Measurements from ENCODE around the gene CLCN6. TPM values are rescaled to one million over a fixed set of nuclear protein-coding genes. Genes with fewer than 3 reads are reported as not detected.

Gene CLCN6
- total and polyA plus RNA-seq, 2 of the 8 experiments (the other 6 are each of a cell fraction or from before 2014, with no cell fraction given): 15.7 to 26.0 TPM

DNA sequence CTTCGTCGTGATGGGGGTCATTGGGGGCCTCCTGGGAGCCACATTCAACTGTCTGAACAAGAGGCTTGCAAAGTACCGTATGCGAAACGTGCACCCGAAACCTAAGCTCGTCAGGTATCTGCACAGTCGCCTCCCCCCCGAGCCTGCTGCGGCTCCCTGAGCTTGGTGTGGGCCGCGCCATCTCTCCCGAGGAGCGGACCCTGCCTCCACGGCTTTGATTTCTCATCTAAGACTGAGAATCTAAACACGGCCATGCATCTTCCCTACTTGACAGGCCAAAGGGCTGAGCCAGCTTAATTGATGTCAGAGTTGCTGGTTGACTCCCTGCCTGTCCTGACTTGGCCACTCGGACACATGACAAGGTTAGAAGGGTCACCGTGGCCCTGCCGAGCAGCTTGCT, 22.5 kb downstream of the CLCN6 start:
- Histone ChIP-seq H3K79me1 (ENCODE audit: low read depth, low read length) (no peaks in the 10 kb centered on the region; the same call in 1 of the 2 replicates), H2BK12ac (ENCODE audit: low read depth, low read length) (no peak overlapping the region), H4K8ac (ENCODE audit: extremely low read depth, insufficient read depth, low read length) (peak overlapping the region; percentile 12; the same call in 1 of the 2 replicates), H3K4me3 (ENCODE audit: extremely low read depth in 1 of 4, insufficient read depth in 2 of 4, low read depth in 3 of 4, low read length in 4 of 4) (no peak overlapping the region), H2BK5ac (ENCODE audit: low read depth, low read length) (no peak overlapping the region), H4K20me1 (replicated peaks in 1 of 2; ENCODE audit: control insufficient read depth in 1 of 2, insufficient read depth in 2 of 2, low read length in 2 of 2) (peaks cover 0 to 6% of the 10 kb centered on the region in 2 experiments), H3K14ac (ENCODE audit: insufficient read length) (no peak overlapping the region), H2BK20ac (ENCODE audit: low read length) (no peak overlapping the region), H3K18ac (ENCODE audit: extremely low read depth, low read length) (no peak overlapping the region), H2AK5ac (ENCODE audit: low read depth, low read length) (no peak overlapping the region), H3K4me2 (ENCODE audit: insufficient read depth in 1 of 2, low read depth in 2 of 2, low read length in 2 of 2) (no peak overlapping the region), H3K9ac (replicated peaks in 1 of 4; ENCODE audit: extremely low read depth in 1 of 4, low read depth in 3 of 4, low read length in 3 of 4) (no peak overlapping the region), H2BK120ac (replicated peaks; ENCODE audit: low read depth, low read length) (no peak overlapping the region), H3K23me2 (ENCODE audit: low read depth, low read length) (no peaks in the 10 kb centered on the region), H2AFZ (ENCODE audit: low read length) (no peak overlapping the region), H3K56ac (replicated peaks; ENCODE audit: insufficient read length, low read depth, low read length) (no peak overlapping the region), H3K79me2 (ENCODE audit: control insufficient read depth in 1 of 2, insufficient read depth in 2 of 2, low read length in 2 of 2) (no peaks in the 10 kb centered on the region), H3K9me3 (ENCODE audit: insufficient read depth in 2 of 2, low read depth in 1 of 2, low read length in 1 of 2) (no peaks in the 10 kb centered on the region), H4K5ac (ENCODE audit: insufficient read length, low read depth, low read length) (no peak overlapping the region), H3K36me3 (ENCODE audit: control insufficient read depth in 2 of 4, insufficient read depth in 4 of 4, low read length in 3 of 4) (peaks cover 33 to 73% (median 61%) of the 10 kb centered on the region in 4 experiments), H3K27me3 (replicated peaks in 1 of 4; ENCODE audit: control insufficient read depth in 3 of 4, extremely low read depth in 1 of 4, insufficient read depth in 3 of 4, low read length in 3 of 4) (no peaks in the 10 kb centered on the region), H3K4me1 (replicated peaks in 1 of 4; ENCODE audit: control insufficient read depth in 3 of 4, insufficient read depth in 4 of 4, low read length in 3 of 4) (no peaks in the 10 kb centered on the region), H3K23ac (ENCODE audit: insufficient read length) (no peak overlapping the region), H2BK15ac (ENCODE audit: low read length) (no peak overlapping the region), H3K27ac (ENCODE audit: low read depth, low read length) (no peak overlapping the region), H3K4ac (replicated peaks; ENCODE audit: insufficient read length, low read depth, low read length) (no peak overlapping the region), H4K91ac (replicated peaks; ENCODE audit: insufficient read length, low read length) (no peak overlapping the region)
- ChIA-PET POLR2A (ENCODE audit: partially characterized antibody) (interaction anchor here (1.2 to 1.8 kb wide), 5 partner anchors 69 to 97 kb away, joined by 3 to 10 read pairs (median 3); partner anchors contain the start of gene KIAA2013), CTCF (ENCODE audit: partially characterized antibody) (interaction anchor here (0.7 to 1.8 kb wide), 5 partner anchors 10 to 173 kb away, joined by 3 to 5 read pairs (median 3); no protein-coding TSS in a partner anchor)
- FAIRE-seq (no peak), DNase-seq (ENCODE audit: low read depth in 1 of 2, low spot score in 2 of 2) (no peak)
- WGBS, 2 experiments (ENCODE audit: extremely low coverage in 1 of 2, insufficient coverage in 1 of 2, insufficient read length in 1 of 2, insufficient replicate concordance in 2 of 2, low coverage in 1 of 2, low lambda C conversion rate in 2 of 2, missing lambda C conversion rate in 1 of 2): 97% methylated on average over 17 of the region's 19 CpGs; no CpG with 5 or more reads in 1 of the 2 experiments
- TF ChIP-seq SRF (IDR thresholded peaks at IDR 0.05; ENCODE audit: low read depth, low read length) (no peak), TAF7 (optimal IDR thresholded peaks at IDR 0.05; ENCODE audit: borderline replicate concordance, low read depth, low read length) (no peak), SP1 (IDR thresholded peaks at IDR 0.05; ENCODE audit: low read depth, low read length) (no peak), YY1 (IDR thresholded peaks at IDR 0.05; ENCODE audit: low read depth, low read length) (no peak), CHD1 (IDR thresholded peaks at IDR 0.05; ENCODE audit: low read depth, low read length) (no peak), RXRA (IDR thresholded peaks at IDR 0.05; ENCODE audit: insufficient read depth, low read depth, low read length) (no peak), JUN (IDR thresholded peaks at IDR 0.05; ENCODE audit: low read depth, low read length) (no peak), SIX5 (IDR thresholded peaks at IDR 0.05; ENCODE audit: low read depth, low read length) (no peak), KDM1A (IDR thresholded peaks at IDR 0.05; ENCODE audit: borderline replicate concordance, low read length) (no peak), RBBP5 (IDR thresholded peaks at IDR 0.05; ENCODE audit: borderline replicate concordance, low read depth, low read length) (no peak), BACH1 (IDR thresholded peaks at IDR 0.05; ENCODE audit: low read length) (no peak), MAFK (IDR thresholded peaks at IDR 0.05; ENCODE audit: low read depth, low read length) (no peak), EP300 (IDR thresholded peaks at IDR 0.05; ENCODE audit: borderline replicate concordance in 1 of 2, low read depth in 2 of 2, low read length in 2 of 2) (no peak)
- TF ChIP-seq, protein P1, sequence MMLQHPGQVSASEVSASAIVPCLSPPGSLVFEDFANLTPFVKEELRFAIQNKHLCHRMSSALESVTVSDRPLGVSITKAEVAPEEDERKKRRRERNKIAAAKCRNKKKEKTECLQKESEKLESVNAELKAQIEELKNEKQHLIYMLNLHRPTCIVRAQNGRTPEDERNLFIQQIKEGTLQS (IDR thresholded peaks at IDR 0.05; ENCODE audit: insufficient read depth, low read depth, low read length): no peak
